PC-9 (cell line): ENCODE data around the gene THEMIS. TPM values are rescaled to one million over a fixed set of nuclear protein-coding genes. Genes with fewer than 3 reads are reported as not detected.
A peak's percentile ranks its signal among the peaks of the same experiment; 100 is the strongest.
"Not testable (repeated sequence)": the region's sequence is repeated elsewhere in the genome, so short reads cannot be mapped to it uniquely, and the experiment has no call there.

ENCODE experiments used
- BruUV-seq: library from RNA; stranded (reverse); fragments of 400-500 nt; replicated peaks from 2 replicates; lab custom pipeline; 2021; lab: Mats Ljungman, UMichigan
- CTCF ChIA-PET: fragments of 300-600 bp; sonication (Branson Sonifier 250); formaldehyde crosslinking; loops from one replicate; lab custom pipeline; 2022; ENCODE audit warnings: antibody characterized with exemption; lab: Charles Lee
- POLR2A ChIA-PET: fragments of 300-600 bp; sonication (Branson Sonifier 250); formaldehyde crosslinking; loops from one replicate; lab custom pipeline; 2022; ENCODE audit warnings: antibody characterized with exemption; ENCODE audit not compliant: unreplicated experiment; lab: Charles Lee
- DNase-seq, 2 experiments: peaks; one replicate each; pipeline versions ENCODE4 v3.0.0 to v3.0.0-alpha.2; 2015 to 2022; ENCODE audit warnings: mixed read lengths in 1 of 2
- H2AFZ ChIP-seq: fragments of 200-600 bp; sonication (generic); 2 replicates; pipeline ENCODE4 v1.8.1; 2017; ENCODE audit warnings: antibody characterized with exemption
- H3F3A ChIP-seq: fragments of 200-600 bp; sonication (generic); 2 replicates; pipeline ENCODE4 v1.8.1; 2017; ENCODE audit warnings: antibody characterized with exemption, mild to moderate bottlenecking, low read depth; ENCODE audit not compliant: insufficient read depth
- H3K27ac ChIP-seq: fragments of 200-600 bp; sonication (generic); 2 replicates; pipeline ENCODE4 v1.6.1; 2016; ENCODE audit warnings: mixed run types
- H3K27me3 ChIP-seq: fragments of 200-600 bp; sonication (generic); 2 replicates; pipeline ENCODE4 v1.6.1; 2016; ENCODE audit warnings: low read depth, mixed run types; ENCODE audit not compliant: insufficient read depth
- H3K36me3 ChIP-seq: fragments of 200-600 bp; sonication (generic); 2 replicates; pipeline ENCODE4 v1.6.1; 2016; ENCODE audit warnings: low read depth, mixed run types
- H3K4me1 ChIP-seq: fragments of 200-600 bp; sonication (generic); replicated peaks from 2 replicates; pipeline ENCODE4 v1.6.1; 2016; ENCODE audit warnings: mixed run types; ENCODE audit not compliant: insufficient read depth
- H3K4me2 ChIP-seq: fragments of 200-600 bp; sonication (generic); 2 replicates; pipeline ENCODE4 v1.6.1; 2017; ENCODE audit warnings: mixed run types
- H3K4me3 ChIP-seq: fragments of 200-600 bp; sonication (generic); 2 replicates; pipeline ENCODE4 v1.6.1; 2016; ENCODE audit warnings: mixed run types
- H3K79me2 ChIP-seq: fragments of 200-600 bp; sonication (generic); 2 replicates; pipeline ENCODE4 v1.6.1; 2017; ENCODE audit warnings: low read depth, mixed run types
- H3K9me2 ChIP-seq: fragments of 200-600 bp; sonication (generic); 2 replicates; pipeline ENCODE4 v1.8.1; 2017; ENCODE audit warnings: mild to moderate bottlenecking; ENCODE audit not compliant: insufficient read depth
- H3K9me3 ChIP-seq: fragments of 200-600 bp; sonication (generic); 2 replicates; pipeline ENCODE4 v1.8.1; 2016; ENCODE audit warnings: low read depth; ENCODE audit not compliant: insufficient read depth
- H4K20me1 ChIP-seq: fragments of 200-600 bp; sonication (generic); 2 replicates; pipeline ENCODE4 v1.8.1; 2017; ENCODE audit not compliant: insufficient read depth
- CTCF ChIP-seq: fragments of 200-600 bp; sonication (generic); conservative IDR thresholded peaks from 2 replicates; pipeline ENCODE4 v1.6.1; 2017; ENCODE audit warnings: mixed run types, antibody characterized with exemption, mild to moderate bottlenecking, moderate library complexity
- EZH2 ChIP-seq: fragments of 200-600 bp; sonication (generic); IDR thresholded peaks from 2 replicates; pipeline ENCODE4 v1.8.0; 2017; ENCODE audit warnings: antibody characterized with exemption, low read depth
- intact Hi-C: fragments of 100-400 bp; cut with micrococcal nuclease; formaldehyde crosslinking; loops from one replicate; pipeline ENCODE4 v1.10.0; 2022; ENCODE audit not compliant: unreplicated experiment
- total RNA-seq: library from RNA; stranded (reverse); gene quantifications from 2 replicates; pipeline ENCODE4 v1.2.3, GENCODE V29; 2021

The THEMIS gene
- total RNA-seq, 1 experiment from 2014 or later: not detected

- Histone ChIP-seq H3K9me3 (no peaks in the 10 kb centered on the region), H3K4me2 (no peak overlapping the region), H3K36me3 (no peaks in the 10 kb centered on the region), H2AFZ (peak overlapping the region; percentile 59; the same call in 1 of the 2 replicates), H3K79me2 (no peaks in the 10 kb centered on the region), H3K4me3 (no peak overlapping the region), H3K27ac (no peak overlapping the region), H3K27me3 (no peaks in the 10 kb centered on the region), H4K20me1 (no peaks in the 10 kb centered on the region), H3F3A (no peaks in the 10 kb centered on the region), H3K9me2 (no peaks in the 10 kb centered on the region), H3K4me1 (no peaks in the 10 kb centered on the region)
- TF ChIP-seq CTCF (no peak), EZH2 (no peak)
- intact Hi-C loops: no loop called here
- POLR2A ChIA-PET: no interaction called here
- CTCF ChIA-PET: no interaction called here
- BruUV-seq: no TSS peak
- no peak for DNase-seq
These were observed 116.4 kb downstream of the THEMIS start for GRCh38 chr6:127784468-127784867.

GRCh38 chr6:127781636-127782272 is 119.1 kb downstream of the THEMIS start:
- intact Hi-C loops, H3K27me3 ChIP-seq, H3K4me3 ChIP-seq, H3F3A ChIP-seq, POLR2A ChIA-PET, H3K9me2 ChIP-seq, H4K20me1 ChIP-seq, H3K4me1 ChIP-seq, DNase-seq, H3K79me2 ChIP-seq, H3K9me3 ChIP-seq, H2AFZ ChIP-seq, H3K36me3 ChIP-seq, H3K27ac ChIP-seq, BruUV-seq: not testable (repeated sequence)
- CTCF ChIA-PET: interaction anchor here (0.6 kb wide), 1 partner anchor 281 kb away, joined by 3 read pairs; no protein-coding TSS in a partner anchor
- H3K4me2 ChIP-seq: 0 out of 2 replicates have a peak overlapping the region, but pooled peaks have one; percentile 34

GRCh38 chr6:127776320-127776719 is 124.5 kb downstream of the THEMIS start:
- Histone ChIP-seq H2AFZ (no peak overlapping the region), H3K4me2 (no peak overlapping the region), H4K20me1 (no peaks in the 10 kb centered on the region), H3K4me3 (no peak overlapping the region), H3K79me2 (no peaks in the 10 kb centered on the region), H3K9me3 (no peaks in the 10 kb centered on the region), H3K36me3 (no peaks in the 10 kb centered on the region), H3K4me1 (no peaks in the 10 kb centered on the region), H3K27me3 (no peaks in the 10 kb centered on the region), H3F3A (no peaks in the 10 kb centered on the region), H3K27ac (no peak overlapping the region), H3K9me2 (no peaks in the 10 kb centered on the region; the same call in 1 of the 2 replicates)
- ChIA-PET CTCF (no interaction called here), POLR2A (no interaction called here)
- intact Hi-C loops: no loop called here
- TF ChIP-seq EZH2: no peak
- DNase-seq: no peak
- BruUV-seq: no TSS peak

GRCh38 chr6:127775371-127775770 is 125.5 kb downstream of the THEMIS start:
- no peak overlapping the region for H3K27ac ChIP-seq
- POLR2A ChIA-PET: no interaction called here
- peak overlapping the region; percentile 53; the same call in 1 of the 2 replicates for H2AFZ ChIP-seq
- no peaks in the 10 kb centered on the region for H3K79me2 ChIP-seq
- H3K27me3 ChIP-seq: no peaks in the 10 kb centered on the region
- TF ChIP-seq EZH2 (no peak), CTCF (no peak)
- H3K9me2 ChIP-seq: no peaks in the 10 kb centered on the region; the same call in 1 of the 2 replicates
- no peaks in the 10 kb centered on the region for H3K36me3 ChIP-seq
- H3F3A ChIP-seq: no peaks in the 10 kb centered on the region
- CTCF ChIA-PET: no interaction called here
- no peak overlapping the region for H3K4me2 ChIP-seq
- intact Hi-C loops: no loop called here
- no peaks in the 10 kb centered on the region for H3K9me3 ChIP-seq
- no peak for DNase-seq
- H4K20me1 ChIP-seq: no peaks in the 10 kb centered on the region
- H3K4me3 ChIP-seq: no peak overlapping the region
- H3K4me1 ChIP-seq: no peaks in the 10 kb centered on the region
- BruUV-seq: no TSS peak
